ENCODE data around the gene TMIGD2.

The TMIGD2 gene

DNA sequence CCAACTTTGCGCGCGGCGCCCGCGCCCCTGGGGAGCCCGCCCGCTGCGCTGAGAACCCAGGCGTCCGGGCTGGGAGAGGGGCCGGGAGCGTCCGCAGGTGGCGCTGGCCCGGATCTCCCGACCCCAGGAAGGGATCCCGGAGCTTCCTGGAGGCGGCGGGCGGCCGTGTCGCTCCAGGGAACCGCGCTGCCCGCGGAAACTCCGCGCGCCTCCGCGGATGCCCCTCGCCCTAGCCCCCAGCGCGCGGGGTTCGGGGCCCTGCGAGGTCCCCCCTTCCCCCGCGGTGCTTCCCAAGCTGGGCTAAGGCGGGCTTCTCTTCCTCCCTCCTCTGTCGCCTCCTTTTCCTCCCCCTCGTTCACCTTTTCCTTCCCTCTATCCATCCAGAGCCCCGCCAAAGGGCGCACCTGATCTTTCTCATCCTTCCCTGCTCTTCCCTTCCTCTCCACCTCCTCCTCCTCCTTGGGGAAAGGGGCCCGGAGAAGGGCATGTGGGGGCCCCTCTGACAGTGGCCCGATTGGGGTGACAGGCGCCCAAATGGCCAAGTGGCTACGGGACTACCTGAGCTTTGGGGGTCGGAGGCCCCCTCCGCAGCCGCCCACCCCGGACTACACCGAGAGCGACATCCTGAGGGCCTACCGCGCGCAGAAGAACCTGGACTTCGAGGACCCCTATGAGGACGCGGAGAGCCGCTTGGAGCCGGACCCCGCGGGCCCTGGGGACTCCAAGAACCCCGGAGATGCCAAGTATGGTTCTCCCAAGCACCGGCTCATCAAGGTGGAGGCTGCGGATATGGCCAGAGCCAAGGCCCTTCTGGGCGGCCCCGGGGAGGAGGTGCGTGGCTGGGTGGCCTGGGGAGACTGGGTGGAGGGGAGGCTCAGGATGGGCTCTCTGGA, 22.4 kb downstream of the TMIGD2 start:
- no peaks in the 10 kb centered on the region for H3K36me3 ChIP-seq (ENCODE audit: control insufficient read depth, low read length)
- no peaks in the 10 kb centered on the region for H3K9me2 ChIP-seq (replicated peaks; ENCODE audit: control insufficient read depth, low read length)
- H3K4me1 ChIP-seq (ENCODE audit: control insufficient read depth, low read length), result no peaks in the 10 kb centered on the region
- no peak overlapping the region for H3K4me2 ChIP-seq (ENCODE audit: low read length)
- no peak overlapping the region for H3K4me3 ChIP-seq (ENCODE audit: low read length)
- H3K27me3 ChIP-seq (ENCODE audit: control insufficient read depth, low read length), result peaks cover 4% of the 10 kb centered on the region; the same call in 1 of the 2 replicates
- no peak overlapping the region for H3K27ac ChIP-seq (ENCODE audit: low read depth, low read length)
- H3K79me2 ChIP-seq (ENCODE audit: control insufficient read depth, low read length), result no peaks in the 10 kb centered on the region
- H3K9me3 ChIP-seq (ENCODE audit: control insufficient read depth, insufficient read depth, low read length), result no peaks in the 10 kb centered on the region
- TF ChIP-seq EZH2phosphoT487 (IDR thresholded peaks at IDR 0.05; ENCODE audit: borderline replicate concordance, low read length) (no peak), CTCF (IDR thresholded peaks at IDR 0.05; ENCODE audit: low read depth, low read length, poor library complexity, severe bottlenecking) (no peak)
- no peaks in the 10 kb centered on the region for H3F3A ChIP-seq (ENCODE audit: control insufficient read depth, insufficient read depth)
- H4K20me1 ChIP-seq (ENCODE audit: control insufficient read depth, insufficient read depth, low read depth, low read length), result no peaks in the 10 kb centered on the region

- H3K4me3 ChIP-seq (ENCODE audit: low read length), result no peak overlapping the region
- H3K9me3 ChIP-seq (ENCODE audit: control insufficient read depth, insufficient read depth, low read length), result no peaks in the 10 kb centered on the region
- H3F3A ChIP-seq (ENCODE audit: control insufficient read depth, insufficient read depth), result no peaks in the 10 kb centered on the region
- no peak overlapping the region for H3K27ac ChIP-seq (ENCODE audit: low read depth, low read length)
- no peaks in the 10 kb centered on the region for H3K9me2 ChIP-seq (replicated peaks; ENCODE audit: control insufficient read depth, low read length)
- no peak overlapping the region for H3K4me2 ChIP-seq (ENCODE audit: low read length)
- TF ChIP-seq EZH2phosphoT487 (IDR thresholded peaks at IDR 0.05; ENCODE audit: borderline replicate concordance, low read length) (no peak), CTCF (IDR thresholded peaks at IDR 0.05; ENCODE audit: low read depth, low read length, poor library complexity, severe bottlenecking) (no peak)
- H4K20me1 ChIP-seq (ENCODE audit: control insufficient read depth, insufficient read depth, low read depth, low read length), result no peaks in the 10 kb centered on the region
- H3K36me3 ChIP-seq (ENCODE audit: control insufficient read depth, low read length), result no peaks in the 10 kb centered on the region
- H3K79me2 ChIP-seq (ENCODE audit: control insufficient read depth, low read length), result no peaks in the 10 kb centered on the region
- no peaks in the 10 kb centered on the region for H3K4me1 ChIP-seq (ENCODE audit: control insufficient read depth, low read length)
- H3K27me3 ChIP-seq (ENCODE audit: control insufficient read depth, low read length), result peaks cover 4% of the 10 kb centered on the region; the same call in 1 of the 2 replicates
Measured at GRCh38 chr19:4279267-4279529, 23.0 kb downstream of the TMIGD2 start.

DNA sequence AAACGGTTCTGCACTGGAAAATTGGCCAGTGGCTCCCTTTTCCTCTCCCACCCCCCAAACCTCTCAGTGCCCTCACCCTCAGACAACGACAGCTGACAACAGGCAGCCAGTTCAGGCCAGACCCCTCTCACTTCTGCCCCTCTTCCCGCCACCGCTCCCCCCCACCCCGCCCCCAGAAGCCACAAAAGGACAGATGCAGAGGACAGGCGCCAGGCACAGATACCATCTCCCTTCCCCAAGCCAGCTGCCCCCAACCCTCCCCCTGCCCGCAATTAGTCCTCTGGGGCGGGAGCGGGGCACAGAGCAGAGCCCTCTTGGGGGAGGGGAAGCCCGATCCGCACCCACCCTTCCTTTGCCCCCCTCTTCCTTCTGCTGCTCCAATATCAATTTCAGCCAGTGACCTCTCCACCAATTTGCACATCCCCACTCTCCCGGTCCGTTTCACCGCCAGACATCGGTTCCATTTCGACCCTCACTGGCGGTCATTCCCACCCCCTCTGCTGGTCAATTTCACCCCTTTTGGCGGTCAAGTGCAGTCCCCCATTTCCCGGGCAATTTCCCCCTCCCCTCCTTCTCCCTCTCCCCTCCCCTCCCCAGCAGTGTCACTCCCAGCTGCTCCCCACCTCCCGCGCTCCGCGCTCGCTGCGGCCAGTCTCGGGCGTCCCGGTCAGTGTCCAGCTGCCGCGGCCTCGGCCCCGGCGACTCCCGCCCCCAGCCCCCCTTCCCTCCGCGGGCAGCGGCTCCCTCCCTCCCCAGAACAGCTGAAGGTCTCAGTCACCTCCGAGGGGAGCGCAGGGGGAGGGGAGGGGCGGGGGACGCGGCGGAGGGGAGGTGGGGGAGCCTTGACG, 23.5 kb downstream of the TMIGD2 start, which contains the start of gene SHD:
SHD (plus strand) TSS at position 848 of the 848 bp plus-strand sequence. CDS start 798 bp downstream, outside the sequence.
- Histone ChIP-seq H3K4me3 (ENCODE audit: low read length) (no peak within 1 kb of the TSS), H4K20me1 (ENCODE audit: control insufficient read depth, insufficient read depth, low read depth, low read length) (no peaks in the 10 kb centered on the region), H3K9me3 (ENCODE audit: control insufficient read depth, insufficient read depth, low read length) (no peaks in the 10 kb centered on the region), H3K27ac (ENCODE audit: low read depth, low read length) (no peak within 1 kb of the TSS), H3K4me1 (ENCODE audit: control insufficient read depth, low read length) (no peaks in the 10 kb centered on the region), H3K4me2 (ENCODE audit: low read length) (no peak within 1 kb of the TSS), H3K9me2 (replicated peaks; ENCODE audit: control insufficient read depth, low read length) (no peaks in the 10 kb centered on the region), H3F3A (ENCODE audit: control insufficient read depth, insufficient read depth) (no peaks in the 10 kb centered on the region), H3K27me3 (ENCODE audit: control insufficient read depth, low read length) (peaks cover 4% of the 10 kb centered on the region; the same call in 1 of the 2 replicates), H3K79me2 (ENCODE audit: control insufficient read depth, low read length) (no peaks in the 10 kb centered on the region), H3K36me3 (ENCODE audit: control insufficient read depth, low read length) (no peaks in the 10 kb centered on the region)
- no peak for TF ChIP-seq EZH2phosphoT487 (IDR thresholded peaks at IDR 0.05; ENCODE audit: borderline replicate concordance, low read length)
- TF ChIP-seq CTCF (IDR thresholded peaks at IDR 0.05; ENCODE audit: low read depth, low read length, poor library complexity, severe bottlenecking), result no peak
